Neural progenitor cell (in vitro differentiated cells): ENCODE results near the gene PMM1. TPM values are rescaled to one million over a fixed set of nuclear protein-coding genes. Genes with fewer than 3 reads are reported as not detected.
A peak's percentile ranks its signal among the peaks of the same experiment; 100 is the strongest.

Experiments
- DNase-seq: peaks from one replicate; pipeline ENCODE4 v3.0.0-alpha.2; 2016; ENCODE audit warnings: low spot score
- H2AFZ ChIP-seq: fragments of 200-600 bp; sonication (generic); replicated peaks from 2 replicates; pipeline ENCODE4 v1.6.1; 2016; ENCODE audit warnings: antibody characterized with exemption
- H3F3A ChIP-seq: fragments of 200-600 bp; sonication (generic); 2 replicates; pipeline ENCODE4 v1.6.1; 2016; ENCODE audit warnings: antibody characterized with exemption, low read depth
- H3K27ac ChIP-seq: fragments of 200-600 bp; sonication (generic); 2 replicates; pipeline ENCODE4 v1.5.1; 2016; ENCODE audit warnings: mild to moderate bottlenecking
- H3K27me3 ChIP-seq: fragments of 200-600 bp; sonication (generic); 2 replicates; pipeline ENCODE4 v1.6.1; 2016; ENCODE audit warnings: mild to moderate bottlenecking, moderate library complexity
- H3K36me3 ChIP-seq: fragments of 200-600 bp; sonication (generic); 2 replicates; pipeline ENCODE4 v1.5.1; 2016
- H3K4me1 ChIP-seq: fragments of 200-600 bp; sonication (generic); 2 replicates; pipeline ENCODE4 v1.6.1; 2016; ENCODE audit warnings: mixed run types
- H3K4me2 ChIP-seq: fragments of 200-600 bp; sonication (generic); 2 replicates; pipeline ENCODE4 v1.6.1; 2016
- H3K4me3 ChIP-seq: fragments of 200-600 bp; sonication (generic); 2 replicates; pipeline ENCODE4 v1.5.1; 2016
- H3K79me2 ChIP-seq: fragments of 200-600 bp; sonication (generic); 2 replicates; pipeline ENCODE4 v1.6.1; 2016; ENCODE audit warnings: low read depth
- H3K9ac ChIP-seq: fragments of 200-600 bp; sonication (generic); 2 replicates; pipeline ENCODE4 v1.6.1; 2016
- H3K9me3 ChIP-seq: fragments of 200-600 bp; sonication (generic); 2 replicates; pipeline ENCODE4 v1.5.1; 2016; ENCODE audit warnings: low read depth
- H4K20me1 ChIP-seq: fragments of 200-600 bp; sonication (generic); 2 replicates; pipeline ENCODE4 v1.6.1; 2016; ENCODE audit warnings: low read depth
- H3K27ac Mint-ChIP-seq: 3 replicates; pipeline ENCODE4 v1.8.0; 2021; ENCODE audit warnings: mixed read lengths
- H3K27me3 Mint-ChIP-seq: 2 replicates; pipeline ENCODE4 v1.8.0; 2022; ENCODE audit warnings: low read depth, mild to moderate bottlenecking, inconsistent platforms, moderate library complexity, mixed read lengths; ENCODE audit not compliant: insufficient read depth
- H3K36me3 Mint-ChIP-seq: 3 replicates; pipeline ENCODE4 v1.8.0; 2021; ENCODE audit warnings: mixed read lengths
- H3K4me1 Mint-ChIP-seq: 3 replicates; pipeline ENCODE4 v1.8.0; 2021; ENCODE audit warnings: mixed read lengths
- H3K4me3 Mint-ChIP-seq: 3 replicates; pipeline ENCODE4 v1.8.0; 2021; ENCODE audit warnings: mild to moderate bottlenecking, moderate library complexity, mixed read lengths
- H3K9me3 Mint-ChIP-seq: 3 replicates; pipeline ENCODE4 v1.8.0; 2020; ENCODE audit warnings: mixed read lengths
- CTCF ChIP-seq: fragments of 200-600 bp; sonication (generic); IDR thresholded peaks from 2 replicates; pipeline ENCODE4 v1.5.1; 2017; ENCODE audit warnings: antibody characterized with exemption, mild to moderate bottlenecking
- EZH2 ChIP-seq: fragments of 200-600 bp; sonication (generic); IDR thresholded peaks from 2 replicates; pipeline ENCODE4 v1.6.1; 2017; ENCODE audit warnings: antibody characterized with exemption, mild to moderate bottlenecking, moderate library complexity
- EZH2phosphoT487 ChIP-seq: fragments of 200-600 bp; sonication (generic); IDR thresholded peaks from 2 replicates; pipeline ENCODE4 v1.6.1; 2017; ENCODE audit warnings: antibody characterized with exemption
- total RNA-seq: library from RNA; depleted of rRNA; stranded (reverse); fragments of >200 nt; gene quantifications from 2 replicates; pipeline ENCODE4 v1.2.3, GENCODE V29; 2015; ENCODE audit warnings: low replicate concordance

The PMM1 gene
- total RNA-seq, 1 donor from 2014 or later: 9.3 TPM

DNA sequence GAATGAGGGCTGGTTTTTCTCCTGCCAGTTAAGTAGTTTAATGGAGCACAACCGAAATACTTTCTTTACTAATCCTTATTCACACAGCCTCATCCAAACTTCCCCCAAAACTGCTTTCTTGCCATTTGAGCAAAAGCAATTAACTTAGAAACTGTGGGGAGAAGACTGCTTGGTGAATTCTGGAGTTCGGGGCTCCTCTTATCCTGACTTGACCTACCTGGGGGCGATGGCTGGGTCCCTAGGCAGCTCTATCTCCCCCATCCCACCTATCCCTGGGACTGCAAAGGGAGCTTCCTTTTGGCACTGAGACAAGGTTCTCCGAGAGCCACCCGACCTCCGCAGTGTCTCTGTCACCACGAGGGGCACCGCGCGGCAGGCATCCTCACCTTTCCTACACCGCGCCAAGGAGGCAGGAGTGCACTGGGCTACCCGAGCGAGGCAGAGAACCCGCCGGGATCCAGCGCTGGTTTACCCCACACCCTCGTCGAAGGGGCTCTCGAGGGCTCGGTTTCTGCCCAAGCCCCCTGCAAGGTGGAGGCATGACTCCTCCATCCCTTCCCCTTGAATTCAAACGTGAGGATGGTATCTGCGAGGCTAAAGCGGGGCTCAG, 30.4 kb upstream of the PMM1 start:
- H3F3A ChIP-seq: peaks cover 35% of the 10 kb centered on the region
- H3K27me3 ChIP-seq: no peaks in the 10 kb centered on the region
- H3K9me3 Mint-ChIP-seq: no peaks in the 10 kb centered on the region
- H3K79me2 ChIP-seq: peaks cover 80% of the 10 kb centered on the region
- peak overlapping the region; percentile 58 for H3K4me3 ChIP-seq
- H2AFZ ChIP-seq: peak overlapping the region; percentile 59
- DNase-seq: peak; percentile 68
- H3K4me1 Mint-ChIP-seq: peaks cover 24% of the 10 kb centered on the region
- peaks cover 13% of the 10 kb centered on the region for H3K36me3 ChIP-seq
- peak overlapping the region; percentile 88 for H3K4me2 ChIP-seq
- peaks cover 14% of the 10 kb centered on the region for H3K36me3 Mint-ChIP-seq
- H3K27me3 Mint-ChIP-seq: peaks cover 5% of the 10 kb centered on the region
- TF ChIP-seq EZH2phosphoT487 (no peak), EZH2 (no peak), CTCF (no peak)
- H4K20me1 ChIP-seq: peaks cover 25% of the 10 kb centered on the region
- peak overlapping the region; percentile 12 for H3K27ac ChIP-seq
- peaks cover 17% of the 10 kb centered on the region for H3K4me1 ChIP-seq
- H3K4me3 Mint-ChIP-seq: peak overlapping the region; percentile 98
- no peak overlapping the region for H3K27ac Mint-ChIP-seq
- H3K9ac ChIP-seq: peak overlapping the region; percentile 20
- H3K9me3 ChIP-seq: no peaks in the 10 kb centered on the region

DNA sequence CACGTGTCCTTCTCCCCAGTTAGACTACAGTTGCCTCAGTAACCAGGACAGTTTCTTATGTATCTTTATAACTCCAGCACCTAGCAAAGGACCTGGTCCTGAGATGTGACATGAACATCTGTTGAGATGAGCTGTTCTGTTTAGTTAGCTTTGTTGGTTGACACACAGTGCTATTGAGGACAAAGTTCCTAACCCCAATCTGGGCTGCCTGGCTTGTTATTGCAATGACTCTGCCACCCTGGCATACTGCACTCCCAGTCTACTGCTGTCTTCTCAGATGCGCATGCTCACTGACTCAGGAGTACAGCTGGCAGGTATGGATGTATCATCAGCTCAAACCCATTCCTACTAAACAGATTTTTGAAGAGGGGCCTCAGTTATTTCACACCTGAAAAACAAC, 23.8 kb upstream of the PMM1 start:
- H3K4me3 ChIP-seq: no peak overlapping the region
- peaks cover 4% of the 10 kb centered on the region for H4K20me1 ChIP-seq
- no peaks in the 10 kb centered on the region for H3K27me3 ChIP-seq
- Mint-ChIP-seq H3K4me3 (no peak overlapping the region), H3K4me1 (peaks cover 2% of the 10 kb centered on the region), H3K9me3 (no peaks in the 10 kb centered on the region), H3K27me3 (peaks cover 3% of the 10 kb centered on the region), H3K27ac (no peak overlapping the region), H3K36me3 (peaks cover 8% of the 10 kb centered on the region)
- no peak overlapping the region for H3K9ac ChIP-seq
- peaks cover 25% of the 10 kb centered on the region for H3K79me2 ChIP-seq
- no peaks in the 10 kb centered on the region for H3K4me1 ChIP-seq
- no peaks in the 10 kb centered on the region for H3F3A ChIP-seq
- no peak overlapping the region for H3K27ac ChIP-seq
- TF ChIP-seq CTCF: no peak
- H3K36me3 ChIP-seq: no peaks in the 10 kb centered on the region
- no peak overlapping the region for H2AFZ ChIP-seq
- no peaks in the 10 kb centered on the region for H3K9me3 ChIP-seq
- no peak overlapping the region for H3K4me2 ChIP-seq
- no peak for DNase-seq

DNA sequence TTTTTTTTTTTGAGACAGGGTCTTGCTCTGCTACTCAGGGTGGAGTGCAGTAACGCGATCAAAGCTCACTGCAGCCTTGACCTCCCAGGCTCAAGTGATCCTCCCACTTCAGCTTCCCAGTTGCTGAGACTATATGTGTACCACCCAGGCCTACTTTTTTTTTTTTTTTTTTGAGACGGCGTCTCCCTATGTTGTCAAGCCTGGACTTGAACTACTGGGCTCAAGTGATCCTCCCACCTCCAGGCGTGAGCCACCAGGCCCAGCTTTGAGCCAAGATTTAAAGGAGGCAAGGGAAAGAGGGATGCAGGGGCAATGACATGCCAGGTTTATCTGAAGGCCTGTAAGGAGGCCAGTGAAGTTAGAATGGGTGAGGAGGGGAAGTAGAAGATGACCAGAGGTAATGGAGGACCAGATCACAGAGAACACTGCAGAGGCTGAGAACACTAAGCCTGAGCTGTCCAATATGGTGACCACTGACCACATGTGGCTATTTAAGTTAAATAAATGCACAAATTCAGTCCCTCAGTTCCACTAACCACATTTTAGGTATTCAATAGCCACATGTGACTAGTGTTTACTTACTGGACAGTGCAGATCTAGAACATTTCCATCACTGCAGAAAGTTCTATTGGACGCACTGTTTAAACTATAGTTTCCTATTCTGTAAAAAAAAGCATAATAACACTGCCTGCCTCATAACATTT, 23.1 kb upstream of the PMM1 start:
- Mint-ChIP-seq H3K27ac (no peak overlapping the region), H3K4me1 (peaks cover 2% of the 10 kb centered on the region), H3K4me3 (no peak overlapping the region), H3K36me3 (peaks cover 8% of the 10 kb centered on the region), H3K9me3 (no peaks in the 10 kb centered on the region), H3K27me3 (peaks cover 3% of the 10 kb centered on the region)
- H3K4me2 ChIP-seq: no peak overlapping the region
- H3K36me3 ChIP-seq: no peaks in the 10 kb centered on the region
- H3K27ac ChIP-seq: no peak overlapping the region
- H3K9me3 ChIP-seq: no peaks in the 10 kb centered on the region
- H3K27me3 ChIP-seq: no peaks in the 10 kb centered on the region
- no peaks in the 10 kb centered on the region for H3F3A ChIP-seq
- H4K20me1 ChIP-seq: peaks cover 4% of the 10 kb centered on the region
- H3K79me2 ChIP-seq: peaks cover 19% of the 10 kb centered on the region
- H3K9ac ChIP-seq: no peak overlapping the region
- no peak for TF ChIP-seq CTCF
- no peak for TF ChIP-seq EZH2phosphoT487
- TF ChIP-seq EZH2: no peak
- H2AFZ ChIP-seq: no peak overlapping the region
- no peak for DNase-seq
- H3K4me3 ChIP-seq: no peak overlapping the region
- no peaks in the 10 kb centered on the region for H3K4me1 ChIP-seq
